HG03354 (cell line): ENCODE data around the gene CLCN6.

Source experiments
- ATAC-seq: cut with Tn5 transposase; IDR thresholded peaks from one replicate; pipeline ENCODE4 v1.9.1; 2021; ENCODE audit warnings: mild to moderate bottlenecking; ENCODE audit not compliant: unreplicated experiment, poor library complexity, severe bottlenecking

The CLCN6 gene

GRCh38 chr1:11845641-11846335, 39.8 kb downstream of the CLCN6 start:
- ATAC-seq, result no peak

GRCh38 chr1:11847667-11848372, 41.8 kb downstream of the CLCN6 start, which contains the start of gene NPPA:
NPPA (minus strand) TSS chr1:11847783; CDS start chr1:11847684, 99 bp downstream.
- no peak for ATAC-seq

GRCh38 chr1:11848373-11848700, 42.3 kb downstream of the CLCN6 start:
- no peak for ATAC-seq

GRCh38 chr1:11850156-11850555, 44.2 kb downstream of the CLCN6 start:
- no peak for ATAC-seq

GRCh38 chr1:11851180-11851579, 45.2 kb downstream of the CLCN6 start:
- ATAC-seq, result no peak

GRCh38 chr1:11854519-11854918, 48.5 kb downstream of the CLCN6 start:
- no peak for ATAC-seq

GRCh38 chr1:11855430-11855829, 49.4 kb downstream of the CLCN6 start:
- ATAC-seq, result no peak

- no peak for ATAC-seq
These were observed 50.7 kb downstream of the CLCN6 start for GRCh38 chr1:11856698-11857097.

- no peak for ATAC-seq
These were observed 51.3 kb downstream of the CLCN6 start for GRCh38 chr1:11857164-11857851.

- no peak for ATAC-seq
These were observed 52.2 kb downstream of the CLCN6 start for GRCh38 chr1:11858158-11858557.

GRCh38 chr1:11858613-11858967, 52.6 kb downstream of the CLCN6 start, which contains the start of gene NPPB:
NPPB (minus strand) TSS chr1:11858945; CDS start chr1:11858833, 112 bp downstream.
- ATAC-seq, result no peak

GRCh38 chr1:11858968-11859871, 53.2 kb downstream of the CLCN6 start:
- ATAC-seq, result no peak

GRCh38 chr1:11860083-11860482, 54.1 kb downstream of the CLCN6 start:
- no peak for ATAC-seq

GRCh38 chr1:11860587-11860986, 54.6 kb downstream of the CLCN6 start:
- no peak for ATAC-seq

- no peak for ATAC-seq
These were observed 56.9 kb downstream of the CLCN6 start for GRCh38 chr1:11862890-11863289.

GRCh38 chr1:11868331-11868980, 62.5 kb downstream of the CLCN6 start:
- ATAC-seq, result no peak

- ATAC-seq, result no peak
These were observed 63.1 kb downstream of the CLCN6 start for GRCh38 chr1:11869104-11869503.

GRCh38 chr1:11869650-11870207, 63.7 kb downstream of the CLCN6 start:
- no peak for ATAC-seq

GRCh38 chr1:11872545-11872944, 66.6 kb downstream of the CLCN6 start:
- ATAC-seq, result no peak
